ENCODE data around the gene NEURL1B.

Gene NEURL1B

DNA sequence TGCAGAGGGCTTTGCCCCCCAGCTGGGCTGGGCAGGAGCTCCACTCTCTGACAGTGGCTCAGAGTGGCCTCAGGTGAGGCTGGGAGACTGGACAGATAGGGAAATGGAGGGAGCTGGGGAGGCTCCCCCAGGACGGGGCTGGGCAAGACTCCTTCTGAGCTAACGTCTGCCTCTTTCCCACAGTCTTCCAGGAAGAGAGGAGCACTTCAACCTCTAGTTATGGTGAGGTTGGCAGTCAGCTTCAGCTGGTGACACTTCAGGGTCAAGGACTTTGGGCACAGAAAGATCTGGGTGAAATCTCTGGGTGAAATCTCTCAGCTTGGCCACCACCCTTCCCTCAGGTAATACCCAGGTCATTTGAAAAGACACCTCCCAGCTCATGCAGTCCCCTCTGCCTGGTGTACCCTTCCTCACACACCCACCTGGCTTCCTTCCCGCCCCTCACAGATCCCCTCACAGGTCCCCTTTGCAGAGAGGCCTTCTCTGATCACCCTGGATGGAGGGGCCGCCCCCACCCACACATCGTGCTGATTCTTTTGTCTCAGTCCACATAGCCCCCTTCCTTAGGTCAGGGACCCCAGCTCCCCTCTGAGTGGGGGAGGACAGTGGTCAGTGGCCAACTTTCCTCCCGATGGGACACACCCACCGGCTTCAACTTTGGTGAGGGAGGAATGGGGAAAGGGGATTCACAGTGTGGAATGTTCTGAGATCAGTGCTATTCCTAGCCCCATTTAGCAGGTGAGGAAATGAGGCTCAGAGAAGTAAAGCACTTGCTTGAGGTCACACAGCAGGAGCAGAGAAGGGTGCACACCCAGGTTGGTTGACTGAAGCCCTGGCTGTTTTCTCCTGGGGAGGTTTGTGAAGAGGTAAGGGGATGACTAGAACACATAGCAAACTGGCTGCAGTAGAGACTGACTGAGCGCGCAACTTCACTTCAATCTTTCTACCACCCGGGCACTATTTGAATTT, 15.8 kb upstream of the NEURL1B start:
- no peak for DNase-seq (ENCODE audit: low read depth)
- TF ChIP-seq, protein P1, sequence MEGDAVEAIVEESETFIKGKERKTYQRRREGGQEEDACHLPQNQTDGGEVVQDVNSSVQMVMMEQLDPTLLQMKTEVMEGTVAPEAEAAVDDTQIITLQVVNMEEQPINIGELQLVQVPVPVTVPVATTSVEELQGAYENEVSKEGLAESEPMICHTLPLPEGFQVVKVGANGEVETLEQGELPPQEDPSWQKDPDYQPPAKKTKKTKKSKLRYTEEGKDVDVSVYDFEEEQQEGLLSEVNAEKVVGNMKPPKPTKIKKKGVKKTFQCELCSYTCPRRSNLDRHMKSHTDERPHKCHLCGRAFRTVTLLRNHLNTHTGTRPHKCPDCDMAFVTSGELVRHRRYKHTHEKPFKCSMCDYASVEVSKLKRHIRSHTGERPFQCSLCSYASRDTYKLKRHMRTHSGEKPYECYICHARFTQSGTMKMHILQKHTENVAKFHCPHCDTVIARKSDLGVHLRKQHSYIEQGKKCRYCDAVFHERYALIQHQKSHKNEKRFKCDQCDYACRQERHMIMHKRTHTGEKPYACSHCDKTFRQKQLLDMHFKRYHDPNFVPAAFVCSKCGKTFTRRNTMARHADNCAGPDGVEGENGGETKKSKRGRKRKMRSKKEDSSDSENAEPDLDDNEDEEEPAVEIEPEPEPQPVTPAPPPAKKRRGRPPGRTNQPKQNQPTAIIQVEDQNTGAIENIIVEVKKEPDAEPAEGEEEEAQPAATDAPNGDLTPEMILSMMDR (conservative IDR thresholded peaks at IDR 0.05; ENCODE audit: low read depth, low read length): no peak
- H3K4me3 ChIP-seq (ENCODE audit: low read length): no peak overlapping the region

DNA sequence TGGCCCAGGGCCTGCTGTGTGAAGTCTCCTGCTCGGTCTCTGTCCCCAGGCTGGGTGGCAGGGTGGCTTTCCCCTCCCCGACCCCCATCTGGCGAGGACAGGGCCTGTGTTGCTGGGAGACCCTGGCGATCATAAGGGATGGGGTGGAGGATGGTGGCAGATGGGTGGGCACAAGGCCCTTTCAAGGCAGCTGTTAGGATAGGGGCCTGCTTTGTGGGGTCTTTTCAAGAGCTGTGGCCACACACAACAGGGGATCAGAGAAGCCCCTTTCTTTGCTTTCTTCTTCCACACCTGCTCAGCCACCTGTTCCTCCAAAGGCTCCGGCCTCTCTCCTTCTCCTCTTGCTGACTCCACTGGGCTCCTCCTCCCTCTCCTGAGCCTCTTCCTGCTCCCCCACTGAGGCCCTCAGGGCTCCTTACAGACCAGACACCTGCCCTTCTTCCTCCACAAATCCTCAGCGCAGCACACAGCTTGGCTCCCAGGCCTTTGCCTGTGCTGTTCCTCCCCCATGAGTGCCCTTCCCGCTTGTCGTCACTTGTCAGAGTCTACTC, 15.0 kb upstream of the NEURL1B start:
- TF ChIP-seq, protein P1 (conservative IDR thresholded peaks at IDR 0.05; ENCODE audit: low read depth, low read length): no peak
- no peak for DNase-seq (ENCODE audit: low read depth)
- no peak overlapping the region for H3K4me3 ChIP-seq (ENCODE audit: low read length)

DNA sequence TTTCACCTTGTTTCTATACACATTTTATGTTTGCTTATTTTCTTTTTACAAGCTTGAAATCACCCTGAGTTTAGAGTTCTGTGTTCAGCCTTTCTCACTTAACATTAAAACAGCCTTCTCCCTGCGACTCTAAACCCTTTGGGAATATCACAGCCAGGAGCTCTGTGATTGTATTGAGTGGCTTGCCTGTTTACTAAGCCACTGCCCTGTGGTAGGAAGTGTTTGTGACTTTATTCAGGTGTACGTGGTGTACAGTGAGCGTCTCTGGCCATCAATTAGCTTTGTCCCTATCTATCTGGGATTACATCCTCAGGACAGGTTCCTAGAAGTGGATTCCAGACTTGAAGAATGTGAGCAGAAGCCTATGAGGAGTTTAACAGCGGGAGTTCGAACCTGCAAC, 11.0 kb upstream of the NEURL1B start:
- TF ChIP-seq, protein P1 (conservative IDR thresholded peaks at IDR 0.05; ENCODE audit: low read depth, low read length): no peak
- no peak overlapping the region for H3K4me3 ChIP-seq (ENCODE audit: low read length)

DNA sequence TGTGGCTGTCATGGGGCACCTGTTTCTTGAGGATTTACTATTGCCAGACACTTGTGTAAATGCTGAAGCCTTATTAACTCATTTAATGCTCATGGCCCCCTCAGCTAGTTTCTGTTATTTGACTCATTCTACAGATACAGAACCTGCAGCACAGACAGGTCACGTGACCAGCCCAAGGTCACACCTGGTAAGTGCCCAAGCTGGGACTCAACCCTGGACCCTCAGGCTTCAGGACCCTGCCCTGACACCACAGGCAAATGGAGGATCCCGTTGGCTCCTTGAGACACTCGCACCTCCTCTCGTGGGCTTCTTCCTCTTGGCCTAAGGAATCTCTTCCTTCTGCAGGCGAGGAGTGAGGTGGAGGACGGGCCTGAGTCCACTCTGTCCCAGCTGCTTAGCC, 10.6 kb upstream of the NEURL1B start:
- no peak for DNase-seq (ENCODE audit: low read depth)
- TF ChIP-seq, protein P1 (conservative IDR thresholded peaks at IDR 0.05; ENCODE audit: low read depth, low read length): no peak

More for the DNA sequence above, 11.0 kb upstream of the NEURL1B start:
- no peak for DNase-seq (ENCODE audit: low read depth)

DNA sequence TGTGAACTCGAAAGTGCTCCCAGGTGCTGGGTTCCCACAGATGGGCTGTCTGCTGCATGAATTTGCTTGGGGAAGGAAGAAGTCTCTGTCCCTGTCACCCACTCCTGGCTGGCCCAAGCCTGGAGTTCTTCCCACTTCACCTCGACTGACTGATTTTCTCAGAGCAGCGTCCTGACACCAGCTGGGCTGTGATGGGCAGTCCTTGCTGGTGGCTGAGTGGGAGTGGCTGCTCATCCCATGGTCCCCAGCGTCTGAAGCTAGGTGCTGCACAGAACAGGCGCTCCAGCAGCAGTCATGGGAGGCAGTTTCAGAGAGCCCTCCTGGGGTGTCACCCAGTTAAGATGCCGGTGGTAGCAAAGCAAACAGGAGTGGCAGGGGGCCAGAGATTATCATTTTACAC, 10.1 kb upstream of the NEURL1B start:
- TF ChIP-seq, protein P1 (conservative IDR thresholded peaks at IDR 0.05; ENCODE audit: low read depth, low read length): no peak
- no peak for DNase-seq (ENCODE audit: low read depth)

More for the DNA sequence above, 10.6 kb upstream of the NEURL1B start:
- no peak overlapping the region for H3K4me3 ChIP-seq (ENCODE audit: low read length)

DNA sequence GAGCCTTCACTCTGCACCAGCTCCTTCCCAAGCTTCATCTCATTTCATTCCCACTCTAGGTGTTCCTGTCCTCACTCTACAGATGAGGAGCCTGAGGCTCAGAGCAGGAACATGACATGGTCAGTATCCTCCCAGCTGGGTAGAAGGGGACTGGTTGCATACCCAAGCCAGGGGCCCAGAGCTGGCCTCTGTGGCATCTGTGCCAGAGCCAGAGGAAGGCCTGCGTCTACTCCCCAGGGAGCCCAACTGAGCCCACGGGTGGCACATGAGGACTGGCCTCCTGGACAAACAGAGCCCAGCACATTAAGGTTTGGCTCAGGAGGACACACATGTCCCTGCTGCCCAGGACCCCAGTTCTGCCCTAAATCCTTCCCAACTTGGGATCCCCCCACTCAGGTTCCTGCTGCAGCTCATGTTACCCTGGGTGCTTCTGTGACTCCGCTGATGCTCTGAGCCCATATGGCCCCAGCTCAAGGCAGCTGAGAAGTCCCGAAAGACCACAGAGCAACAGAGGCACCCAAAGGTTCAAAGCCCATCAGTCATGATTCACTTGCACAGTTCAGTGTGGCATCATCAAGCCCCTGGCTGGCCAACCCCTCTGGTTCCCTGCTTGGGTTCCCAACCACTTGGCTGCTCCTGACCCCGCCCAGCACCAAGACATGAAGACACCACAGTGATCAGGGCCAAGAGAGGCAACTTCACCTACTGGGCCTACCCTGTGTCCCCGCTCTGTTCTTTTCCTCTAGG, 8.5 kb upstream of the NEURL1B start:
- TF ChIP-seq, protein P1 (conservative IDR thresholded peaks at IDR 0.05; ENCODE audit: low read depth, low read length): no peak
- DNase-seq (ENCODE audit: low read depth): no peak
- H3K4me3 ChIP-seq (ENCODE audit: low read length): no peak overlapping the region

More for the DNA sequence above, 10.1 kb upstream of the NEURL1B start:
- H3K4me3 ChIP-seq (ENCODE audit: low read length): no peak overlapping the region
